Natural killer cell (primary cell): ENCODE measurements around the gene TANC1. TPM values are rescaled to one million over a fixed set of nuclear protein-coding genes. Genes with fewer than 3 reads are reported as not detected.

Experiments
- ATAC-seq, 3 donors: fragments of 150-1000 bp in 2 of 3; fragments of 200-7000 bp in 1 of 3; cut with Tn5 transposase; 1 replicate in 1 of 3; 2 replicates in 2 of 3; pipeline ENCODE4 v1.10.0; 2021; ENCODE audit warnings: mild to moderate bottlenecking in 2 of 3, moderate library complexity in 2 of 3
- DNase-seq, 2 donors: peaks; one replicate each; pipeline versions ENCODE4 v3.0.0 to v3.0.0-alpha.2; 2013 to 2021; ENCODE audit warnings: mixed read lengths in 1 of 2
- H3K27ac ChIP-seq: one replicate; pipeline ENCODE4 v1.5.1; 2013; ENCODE audit warnings: mild to moderate bottlenecking, low read length
- H3K27me3 ChIP-seq: one replicate; pipeline ENCODE4 v1.6.1; 2013; ENCODE audit warnings: low read length; ENCODE audit not compliant: control insufficient read depth, insufficient read depth
- H3K36me3 ChIP-seq: one replicate; pipeline ENCODE4 v1.6.1; 2013; ENCODE audit warnings: low read length; ENCODE audit not compliant: control insufficient read depth, insufficient read depth
- H3K4me1 ChIP-seq: one replicate; pipeline ENCODE4 v1.6.1; 2013; ENCODE audit warnings: low read length; ENCODE audit not compliant: control insufficient read depth, insufficient read depth
- H3K4me3 ChIP-seq: one replicate; pipeline ENCODE4 v1.5.1; 2013; ENCODE audit warnings: low read length
- H3K9me3 ChIP-seq: one replicate; pipeline ENCODE4 v1.6.1; 2013; ENCODE audit warnings: low read length; ENCODE audit not compliant: control insufficient read depth, insufficient read depth
- H3K27ac Mint-ChIP-seq, 2 donors: one replicate each; pipeline ENCODE4 v1.8.0; 2022; ENCODE audit warnings: mild to moderate bottlenecking in 2 of 2, mixed read lengths in 2 of 2, moderate library complexity in 1 of 2
- H3K27me3 Mint-ChIP-seq, 2 donors: one replicate each; pipeline ENCODE4 v1.8.0; 2022; ENCODE audit warnings: low read depth in 2 of 2, mixed read lengths in 2 of 2
- H3K36me3 Mint-ChIP-seq: one replicate; pipeline ENCODE4 v1.8.0; 2022; ENCODE audit warnings: mixed read lengths
- H3K4me1 Mint-ChIP-seq, 2 donors: one replicate each; pipeline ENCODE4 v1.8.0; 2022; ENCODE audit warnings: mixed read lengths in 2 of 2
- H3K4me3 Mint-ChIP-seq: one replicate; pipeline ENCODE4 v1.8.0; 2022; ENCODE audit warnings: mild to moderate bottlenecking, moderate library complexity, mixed read lengths
- H3K9me3 Mint-ChIP-seq, 2 donors: one replicate each; pipeline ENCODE4 v1.8.0; 2022; ENCODE audit warnings: mixed read lengths in 2 of 2
- CTCF ChIP-seq: fragments of 200-600 bp; IDR thresholded peaks from one replicate; pipeline ENCODE4 v1.8.0; 2022; ENCODE audit warnings: antibody characterized with exemption
- WGBS: methylation state at CpG from one replicate; pipeline ENCODE4 v1.1.7; 2013; ENCODE audit warnings: missing lambda C conversion rate; ENCODE audit not compliant: insufficient coverage; 5-methylcytosine and 5-hydroxymethylcytosine counted together
- intact Hi-C: fragments of 100-400 bp; cut with micrococcal nuclease; formaldehyde crosslinking; loops from one replicate; pipeline ENCODE4 v1.14.2; 2022
- total RNA-seq, 4 donors: library from RNA; stranded (reverse); fragments of 120-200 nt in 1 of 4; gene quantifications; one replicate each; pipeline versions ENCODE4 v1.2.3 to v1.2.4, GENCODE V29; 2013 to 2022

TANC1 gene
- total RNA-seq, 3 donors from 2014 or later (not counting 1 experiment from before 2014, with no cell fraction given): 0.82 to 4.2 (median 1.1) TPM

- peak in 1 of 3 donors; percentile 23 for ATAC-seq
- H3K27ac Mint-ChIP-seq: no peak overlapping the region
- WGBS: 0% methylated on average over 1 of the region's 4 CpGs
Observed at GRCh38 chr2:159133797-159134196, 165.4 kb downstream of the TANC1 start.

GRCh38 chr2:159134979-159135378 is 166.5 kb downstream of the TANC1 start:
- DNase-seq (no peak), ATAC-seq (no peak)
- Histone ChIP-seq H3K9me3 (no peaks in the 10 kb centered on the region), H3K4me1 (peaks cover 30% of the 10 kb centered on the region), H3K27ac (no peak overlapping the region), H3K36me3 (no peaks in the 10 kb centered on the region), H3K27me3 (peaks cover 2% of the 10 kb centered on the region), H3K4me3 (no peak overlapping the region)
- 94% methylated on average over 3 of the region's 3 CpGs for WGBS
- no peak for TF ChIP-seq CTCF
- intact Hi-C loops: loop anchor here (5.0 kb wide), 1 partner anchor 152 kb away; the partner anchor contains the start of gene WDSUB1
- no peaks in the 10 kb centered on the region for H3K9me3 Mint-ChIP-seq
- no peak overlapping the region for H3K27ac Mint-ChIP-seq
- no peaks in the 10 kb centered on the region for H3K36me3 Mint-ChIP-seq
- peaks cover 6 to 29% of the 10 kb centered on the region in 2 donors for H3K27me3 Mint-ChIP-seq
- peaks cover 35 to 37% of the 10 kb centered on the region in 2 donors for H3K4me1 Mint-ChIP-seq
- H3K4me3 Mint-ChIP-seq: no peak overlapping the region

More at GRCh38 chr2:159133797-159134196, 165.4 kb downstream of the TANC1 start:
- Histone ChIP-seq H3K27me3 (peaks cover 2% of the 10 kb centered on the region), H3K9me3 (no peaks in the 10 kb centered on the region), H3K4me1 (peaks cover 39% of the 10 kb centered on the region), H3K36me3 (no peaks in the 10 kb centered on the region), H3K27ac (no peak overlapping the region), H3K4me3 (no peak overlapping the region)
- no peak overlapping the region for H3K4me3 Mint-ChIP-seq
- intact Hi-C loops: loop anchor here (5.0 kb wide), 1 partner anchor 154 kb away; the partner anchor contains the start of gene WDSUB1
- peaks cover 6 to 20% of the 10 kb centered on the region in 2 donors for H3K27me3 Mint-ChIP-seq
- H3K4me1 Mint-ChIP-seq: peaks cover 47 to 49% of the 10 kb centered on the region in 2 donors
- DNase-seq: peak in 1 of 2 donors; percentile 39
- no peaks in the 10 kb centered on the region for H3K36me3 Mint-ChIP-seq
- TF ChIP-seq CTCF: no peak
- H3K9me3 Mint-ChIP-seq: no peaks in the 10 kb centered on the region

- Mint-ChIP-seq H3K36me3 (no peaks in the 10 kb centered on the region), H3K27ac (no peak overlapping the region), H3K4me3 (no peak overlapping the region), H3K4me1 (peaks cover 25 to 30% of the 10 kb centered on the region in 2 donors), H3K9me3 (no peaks in the 10 kb centered on the region), H3K27me3 (peaks cover 8 to 34% of the 10 kb centered on the region in 2 donors)
- TF ChIP-seq CTCF: no peak
- Histone ChIP-seq H3K36me3 (no peaks in the 10 kb centered on the region), H3K9me3 (no peaks in the 10 kb centered on the region), H3K27ac (no peak overlapping the region), H3K4me1 (peaks cover 18% of the 10 kb centered on the region), H3K4me3 (no peak overlapping the region), H3K27me3 (peaks cover 2% of the 10 kb centered on the region)
- DNase-seq: no peak
- intact Hi-C loops: no loop called here
- 100% methylated on average over 3 of the region's 3 CpGs for WGBS
- no peak for ATAC-seq
Observed at GRCh38 chr2:159136391-159136790, 168.0 kb downstream of the TANC1 start.
